Peyer's patch (tissue), 4 donors: ENCODE results near the gene CNFN. TPM values are rescaled to one million over a fixed set of nuclear protein-coding genes. Genes with fewer than 3 reads are reported as not detected.

Experiments used
- DNase-seq, 3 donors: peaks; one replicate each; pipeline ENCODE4 v3.0.0-alpha.2; 2017 to 2019
- H3K27ac ChIP-seq, 4 donors: fragments of 200-600 bp; sonication (generic); one replicate each; pipeline ENCODE4 v1.5.1; 2016 to 2019
- H3K27me3 ChIP-seq, 2 donors: fragments of 200-600 bp; sonication (generic); one replicate each; pipeline ENCODE4 v1.5.1; 2019
- H3K36me3 ChIP-seq, 3 donors: fragments of 200-600 bp; sonication (generic); one replicate each; pipeline ENCODE4 v1.5.1; 2016 to 2019
- H3K4me1 ChIP-seq, 4 donors: fragments of 200-600 bp; sonication (generic); one replicate each; pipeline ENCODE4 v1.5.1; 2016 to 2019
- H3K4me3 ChIP-seq, 4 donors: fragments of 200-600 bp; sonication (generic); 1 replicate in 3 of 4; 2 replicates in 1 of 4; pipeline ENCODE4 v1.5.1; 2016 to 2019; ENCODE audit warnings: mild to moderate bottlenecking in 1 of 4
- H3K9me3 ChIP-seq, 4 donors: fragments of 200-600 bp; sonication (generic); one replicate each; pipeline ENCODE4 v1.5.1; 2016 to 2019; ENCODE audit warnings: mild to moderate bottlenecking in 1 of 4
- POLR2A ChIP-seq, 2 donors: fragments of 450-650 bp; IDR thresholded peaks; one replicate each; pipeline ENCODE4 v1.5.1; 2017; ENCODE audit warnings: antibody characterized with exemption in 2 of 2, mild to moderate bottlenecking in 2 of 2, moderate library complexity in 2 of 2
- total RNA-seq, 4 donors: library from RNA; depleted of rRNA; stranded (reverse); fragments of >200 nt; gene quantifications; one replicate each; pipeline ENCODE4 v1.1.0, GENCODE V29; 2016
- TF ChIP-seq, protein P1 (sequence below), 6 experiments: fragments of 450-650 bp in 4 of 6; fragments of 200-600 bp in 2 of 6; sonication (generic) in 1 of 6; IDR thresholded peaks; one replicate each; pipeline ENCODE4 v1.5.1; 2017 to 2019; ENCODE audit warnings: antibody characterized with exemption in 6 of 6, mild to moderate bottlenecking in 3 of 6, moderate library complexity in 1 of 6

Gene CNFN
- total RNA-seq, 4 donors from 2014 or later = 3.8 TPM; not detected in 3

DNA sequence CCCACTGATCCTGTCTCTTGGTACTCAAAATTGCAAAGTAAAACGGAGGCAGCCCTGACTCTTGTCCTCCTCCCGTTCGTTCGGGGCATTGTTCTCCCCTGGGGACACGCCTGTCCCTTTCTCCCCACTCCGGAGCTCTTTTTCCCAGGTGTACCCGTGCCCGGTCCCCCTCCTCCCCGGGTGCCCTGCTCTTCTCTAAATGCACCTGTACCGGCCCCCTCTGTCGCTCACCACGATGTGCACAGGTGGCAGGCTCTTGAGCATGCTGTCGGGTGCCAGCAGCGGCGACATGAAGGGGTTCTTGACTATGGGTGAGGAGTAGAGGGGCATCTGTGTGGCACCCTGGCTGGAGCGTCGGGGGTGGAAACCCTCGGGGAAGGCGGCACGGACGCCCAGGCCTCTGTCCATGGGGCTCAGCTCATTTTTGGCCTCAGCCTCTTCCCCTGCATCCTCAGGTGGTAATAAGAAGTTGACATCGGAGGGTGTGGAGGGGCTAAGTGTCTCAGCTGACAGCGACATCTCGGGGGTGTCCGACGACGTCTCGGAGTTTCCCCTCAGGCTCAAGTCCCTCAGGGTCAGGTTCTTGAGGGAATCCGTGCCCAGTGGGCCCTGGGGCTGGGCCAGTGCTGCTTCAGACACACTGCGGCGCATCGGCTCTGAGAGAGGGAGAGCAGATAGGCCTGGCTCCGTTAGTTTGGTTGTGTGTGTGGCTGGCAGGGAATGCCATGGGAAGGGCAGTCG is 12.4 kb upstream of the CNFN start:
- Histone ChIP-seq H3K4me3 (peak overlapping the region in 3 of 4 donors; percentile 56 to 64 (median 60)), H3K27ac (peak overlapping the region in 1 of 4 donors; percentile 83)
- no peak for DNase-seq

DNA sequence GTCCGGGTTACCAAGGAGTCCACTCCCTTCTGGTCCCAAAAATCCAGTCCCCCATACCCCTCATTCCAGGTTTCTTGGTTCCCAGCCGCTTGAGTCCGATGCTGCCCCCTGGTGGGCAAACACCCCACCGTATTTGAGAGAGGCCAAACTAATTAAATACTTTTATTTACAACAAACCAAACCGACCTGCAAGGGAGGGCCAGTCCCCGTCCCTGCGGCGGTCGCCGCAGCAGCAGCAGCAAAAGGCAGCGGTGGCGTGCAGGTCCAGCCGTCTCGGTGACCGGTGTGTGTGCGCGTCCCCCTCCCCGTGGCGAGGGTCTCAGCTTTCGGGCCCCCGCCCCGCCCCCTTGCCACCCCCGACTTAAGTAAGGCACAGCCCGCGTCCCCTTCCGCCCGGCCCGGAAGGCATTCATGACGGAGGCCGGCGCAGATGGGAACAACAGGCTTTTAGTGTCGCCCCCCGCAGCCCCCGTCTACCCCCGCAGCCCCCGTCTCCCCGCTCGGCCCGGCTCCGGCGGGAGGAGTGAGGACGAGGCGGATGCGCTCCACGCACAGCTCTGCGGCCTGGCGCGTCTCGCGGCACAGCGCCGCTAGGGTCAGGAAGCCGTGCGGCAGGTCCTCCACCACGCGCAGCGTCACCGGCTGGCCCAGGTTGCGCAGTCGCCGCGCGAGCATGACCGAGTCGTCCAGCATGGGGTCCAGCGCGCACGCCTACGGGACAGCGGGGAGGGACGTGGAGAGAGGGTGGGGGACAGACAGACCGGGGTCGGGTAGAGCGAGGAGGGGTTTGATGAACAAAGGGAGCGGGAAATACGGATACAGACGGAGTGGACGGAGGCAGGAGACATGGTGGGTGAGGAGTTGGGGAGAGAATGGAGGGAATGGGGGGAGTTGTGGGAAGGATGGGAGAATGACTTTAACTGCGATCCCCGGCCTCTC is 11.5 kb upstream of the CNFN start:
- peak overlapping the region; percentile 52 to 64 (median 58) for H3K4me3 ChIP-seq
- H3K27ac ChIP-seq = peak overlapping the region; percentile 28 to 83 (median 50)
- DNase-seq = peak; percentile 83 to 94 (median 93)
- peaks cover 0 to 15% (median 0%) of the 10 kb centered on the region in 3 donors for H3K36me3 ChIP-seq
- peaks cover 0 to 14% (median 8%) of the 10 kb centered on the region in 4 donors for H3K4me1 ChIP-seq
- no peaks in the 10 kb centered on the region for H3K9me3 ChIP-seq
- no peak for TF ChIP-seq POLR2A (IDR thresholded peaks at IDR 0.05)
- TF ChIP-seq, protein P1, sequence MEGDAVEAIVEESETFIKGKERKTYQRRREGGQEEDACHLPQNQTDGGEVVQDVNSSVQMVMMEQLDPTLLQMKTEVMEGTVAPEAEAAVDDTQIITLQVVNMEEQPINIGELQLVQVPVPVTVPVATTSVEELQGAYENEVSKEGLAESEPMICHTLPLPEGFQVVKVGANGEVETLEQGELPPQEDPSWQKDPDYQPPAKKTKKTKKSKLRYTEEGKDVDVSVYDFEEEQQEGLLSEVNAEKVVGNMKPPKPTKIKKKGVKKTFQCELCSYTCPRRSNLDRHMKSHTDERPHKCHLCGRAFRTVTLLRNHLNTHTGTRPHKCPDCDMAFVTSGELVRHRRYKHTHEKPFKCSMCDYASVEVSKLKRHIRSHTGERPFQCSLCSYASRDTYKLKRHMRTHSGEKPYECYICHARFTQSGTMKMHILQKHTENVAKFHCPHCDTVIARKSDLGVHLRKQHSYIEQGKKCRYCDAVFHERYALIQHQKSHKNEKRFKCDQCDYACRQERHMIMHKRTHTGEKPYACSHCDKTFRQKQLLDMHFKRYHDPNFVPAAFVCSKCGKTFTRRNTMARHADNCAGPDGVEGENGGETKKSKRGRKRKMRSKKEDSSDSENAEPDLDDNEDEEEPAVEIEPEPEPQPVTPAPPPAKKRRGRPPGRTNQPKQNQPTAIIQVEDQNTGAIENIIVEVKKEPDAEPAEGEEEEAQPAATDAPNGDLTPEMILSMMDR (IDR thresholded peaks at IDR 0.05) = peak; percentile 64 to 93 (median 76)
- no peaks in the 10 kb centered on the region for H3K27me3 ChIP-seq

More for the DNA sequence above, 12.4 kb upstream of the CNFN start:
- TF ChIP-seq, protein P1 (IDR thresholded peaks at IDR 0.05) = no peak
- no peak for TF ChIP-seq POLR2A (IDR thresholded peaks at IDR 0.05)
- peaks cover 0 to 11% (median 5%) of the 10 kb centered on the region in 4 donors for H3K4me1 ChIP-seq
- H3K36me3 ChIP-seq = peaks cover 0 to 24% (median 0%) of the 10 kb centered on the region in 3 donors
- no peaks in the 10 kb centered on the region for H3K9me3 ChIP-seq
- H3K27me3 ChIP-seq = no peaks in the 10 kb centered on the region

DNA sequence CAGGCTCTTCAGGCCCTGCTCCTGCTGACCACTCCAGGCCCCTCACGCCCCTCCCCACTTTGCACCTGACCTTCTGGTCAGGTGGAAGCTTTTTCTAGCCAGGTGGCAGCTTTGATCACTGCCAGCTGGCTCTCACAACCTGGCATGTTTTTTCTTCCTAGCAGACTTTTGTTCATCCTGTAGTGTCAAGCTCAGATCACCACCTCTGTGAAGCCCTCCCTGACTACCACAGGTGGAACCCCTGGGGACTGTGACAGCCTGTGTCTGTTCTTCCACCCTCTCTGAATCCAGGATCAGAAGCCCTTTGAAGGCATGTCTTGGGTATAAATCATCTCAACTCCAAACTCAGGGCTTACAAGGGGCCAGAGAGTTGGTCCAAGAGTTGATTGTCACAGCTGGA is 10.3 kb upstream of the CNFN start:
- Histone ChIP-seq H3K4me3 (no peak overlapping the region), H3K27me3 (no peaks in the 10 kb centered on the region), H3K9me3 (no peaks in the 10 kb centered on the region), H3K4me1 (peaks cover 0 to 17% (median 8%) of the 10 kb centered on the region in 4 donors), H3K36me3 (peaks cover 0 to 10% (median 0%) of the 10 kb centered on the region in 3 donors), H3K27ac (no peak overlapping the region)
- TF ChIP-seq, protein P1 (IDR thresholded peaks at IDR 0.05) = no peak
- TF ChIP-seq POLR2A (IDR thresholded peaks at IDR 0.05) = no peak
- DNase-seq = no peak

DNA sequence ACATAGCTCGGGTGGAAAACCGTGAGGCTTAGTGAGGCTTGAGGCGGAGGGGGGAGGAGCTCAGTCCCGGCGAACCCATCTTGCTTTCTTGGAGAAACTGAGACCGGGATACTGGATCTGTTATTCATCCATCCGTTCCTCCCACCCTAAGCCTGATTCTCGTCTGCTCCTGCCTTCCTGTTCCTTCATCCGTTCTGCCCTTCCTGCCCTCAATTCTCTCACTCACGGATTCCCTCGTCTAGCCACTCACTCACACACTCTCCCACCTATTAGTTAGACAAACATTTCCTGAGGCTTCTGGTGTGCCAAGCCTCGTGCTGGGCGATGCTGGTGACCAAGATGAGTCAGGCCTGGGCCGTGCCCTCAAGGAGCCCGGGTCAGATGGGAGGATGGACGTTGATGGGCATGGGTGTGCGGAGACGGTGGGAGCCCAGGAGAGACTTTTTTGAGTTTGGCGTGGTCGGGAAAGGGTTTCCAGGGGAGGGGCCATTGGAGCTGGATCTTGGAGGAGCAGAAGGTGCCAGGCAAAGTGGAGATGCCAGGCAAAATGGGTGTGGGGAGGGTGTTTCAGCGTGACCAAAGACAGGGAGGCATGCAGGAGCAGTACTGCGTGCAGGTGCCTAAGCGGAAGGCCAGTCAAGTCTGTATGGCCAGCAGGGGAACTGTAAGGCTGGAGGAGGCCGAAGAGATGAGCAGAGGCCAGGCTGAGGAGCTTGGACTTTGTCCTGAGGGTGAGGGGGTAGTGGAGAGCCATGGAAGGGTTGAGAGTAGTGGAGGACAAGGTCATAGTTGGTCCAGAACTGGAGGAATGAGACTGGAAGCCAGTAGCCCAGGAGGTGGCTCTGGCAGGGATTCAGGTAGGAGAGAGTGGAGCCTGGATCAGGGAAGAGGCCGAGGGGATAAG is 7.4 kb upstream of the CNFN start:
- TF ChIP-seq POLR2A (IDR thresholded peaks at IDR 0.05) = no peak
- TF ChIP-seq, protein P1 (IDR thresholded peaks at IDR 0.05) = no peak
- Histone ChIP-seq H3K36me3 (no peaks in the 10 kb centered on the region), H3K27ac (peak overlapping the region; percentile 70 to 81 (median 76)), H3K4me1 (peaks cover 0 to 17% (median 8%) of the 10 kb centered on the region in 4 donors), H3K27me3 (no peaks in the 10 kb centered on the region), H3K9me3 (no peaks in the 10 kb centered on the region), H3K4me3 (peak overlapping the region; percentile 46 to 63 (median 56))
- DNase-seq = no peak
